Osteoblast (primary cell): Measurements from ENCODE around the gene CRELD2. TPM values are rescaled to one million over a fixed set of nuclear protein-coding genes. Genes with fewer than 3 reads are reported as not detected.

Source experiments
- DNase-seq: peaks from one replicate; pipeline ENCODE4 v3.0.0; 2011; ENCODE audit warnings: low spot score, mixed read lengths; ENCODE audit not compliant: insufficient read length; ENCODE audit errors: missing footprints
- H2AFZ ChIP-seq: 2 replicates; pipeline ENCODE4 v1.6.0; 2011; ENCODE audit warnings: mild to moderate bottlenecking, low read length
- H3K27ac ChIP-seq: 2 replicates; pipeline ENCODE4 v1.5.1; 2011; ENCODE audit warnings: mild to moderate bottlenecking, low read depth, low read length, moderate library complexity
- H3K27me3 ChIP-seq: 2 replicates; pipeline ENCODE4 v1.6.0; 2012; ENCODE audit warnings: mild to moderate bottlenecking, control low read depth, inconsistent platforms, low read length, moderate library complexity; ENCODE audit not compliant: insufficient read depth
- H3K36me3 ChIP-seq: 2 replicates; pipeline ENCODE4 v1.5.1; 2011; ENCODE audit warnings: mild to moderate bottlenecking, low read length, control low read depth, moderate library complexity; ENCODE audit not compliant: insufficient read depth
- H3K4me1 ChIP-seq: 2 replicates; pipeline ENCODE4 v1.5.1; 2011; ENCODE audit warnings: mild to moderate bottlenecking, low read length, control low read depth, moderate library complexity; ENCODE audit not compliant: insufficient read depth
- H3K4me2 ChIP-seq: 2 replicates; pipeline ENCODE4 v1.6.0; 2011; ENCODE audit warnings: mild to moderate bottlenecking, low read length; ENCODE audit not compliant: insufficient read depth
- H3K4me3 ChIP-seq: fragments of 200-600 bp; sonication (generic); 3 replicates; pipeline ENCODE4 v1.5.1; 2012; ENCODE audit warnings: mild to moderate bottlenecking, low read length, inconsistent platforms; ENCODE audit not compliant: insufficient read depth
- H3K79me2 ChIP-seq: 2 replicates; pipeline ENCODE4 v1.6.0; 2012; ENCODE audit warnings: mild to moderate bottlenecking, low read length, control low read depth, inconsistent platforms; ENCODE audit not compliant: insufficient read depth
- H3K9me3 ChIP-seq: 2 replicates; pipeline ENCODE4 v1.5.1; 2011; ENCODE audit warnings: low read depth, low read length, control low read depth
- H4K20me1 ChIP-seq: 2 replicates; pipeline ENCODE4 v1.6.0; 2012; ENCODE audit warnings: mild to moderate bottlenecking, low read length, control low read depth; ENCODE audit not compliant: insufficient read depth
- CTCF ChIP-seq: IDR thresholded peaks from 2 replicates; pipeline ENCODE4 v1.5.1; 2011; ENCODE audit warnings: mild to moderate bottlenecking, low read depth, low read length, moderate library complexity; ENCODE audit errors: extremely low read depth
- total RNA-seq: library from RNA; depleted of rRNA; stranded (reverse); fragments of >200 nt; gene quantifications from 2 replicates; pipeline ENCODE4 v1.2.3, GENCODE V29; 2012

Gene CRELD2
- total RNA-seq, 1 donor, result 31.1 TPM

- Histone ChIP-seq H3K4me1 (peaks cover 2% of the 10 kb centered on the region), H4K20me1 (peaks cover 3% of the 10 kb centered on the region), H3K4me3 (no peak overlapping the region), H3K9me3 (no peaks in the 10 kb centered on the region), H3K27me3 (no peaks in the 10 kb centered on the region), H3K4me2 (no peak overlapping the region), H3K27ac (no peak overlapping the region), H3K79me2 (peaks cover under 1% of the 10 kb centered on the region), H3K36me3 (peaks cover 22% of the 10 kb centered on the region), H2AFZ (no peak overlapping the region)
- DNase-seq, result no peak
- no peak for TF ChIP-seq CTCF
Measured at GRCh38 chr22:49924113-49924833, 5.8 kb downstream of the CRELD2 start.

- no peaks in the 10 kb centered on the region for H3K4me1 ChIP-seq
- no peak for DNase-seq
- H3K9me3 ChIP-seq, result no peaks in the 10 kb centered on the region
- H3K4me3 ChIP-seq, result no peak overlapping the region
- no peaks in the 10 kb centered on the region for H3K27me3 ChIP-seq
- no peak overlapping the region for H3K4me2 ChIP-seq
- peaks cover 15% of the 10 kb centered on the region for H3K36me3 ChIP-seq
- no peaks in the 10 kb centered on the region for H3K79me2 ChIP-seq
- H4K20me1 ChIP-seq, result peaks cover 2% of the 10 kb centered on the region
- no peak overlapping the region for H2AFZ ChIP-seq
- no peak overlapping the region for H3K27ac ChIP-seq
- no peak for TF ChIP-seq CTCF
Measured at GRCh38 chr22:49925525-49926128, 7.2 kb downstream of the CRELD2 start.

GRCh38 chr22:49926916-49927315 lies 8.5 kb downstream of the CRELD2 start:
- H4K20me1 ChIP-seq, result peaks cover 2% of the 10 kb centered on the region
- H3K79me2 ChIP-seq, result no peaks in the 10 kb centered on the region
- no peaks in the 10 kb centered on the region for H3K27me3 ChIP-seq
- H3K4me2 ChIP-seq, result no peak overlapping the region
- no peaks in the 10 kb centered on the region for H3K9me3 ChIP-seq
- no peak overlapping the region for H2AFZ ChIP-seq
- H3K4me3 ChIP-seq, result no peak overlapping the region
- no peak overlapping the region for H3K27ac ChIP-seq
- H3K36me3 ChIP-seq, result peaks cover 8% of the 10 kb centered on the region
- no peak for TF ChIP-seq CTCF
- no peak for DNase-seq
- no peaks in the 10 kb centered on the region for H3K4me1 ChIP-seq

GRCh38 chr22:49927483-49928184 lies 9.2 kb downstream of the CRELD2 start:
- Histone ChIP-seq H3K27me3 (no peaks in the 10 kb centered on the region), H4K20me1 (peaks cover 2% of the 10 kb centered on the region), H3K79me2 (no peaks in the 10 kb centered on the region), H3K4me2 (no peak overlapping the region), H3K36me3 (peaks cover 5% of the 10 kb centered on the region), H3K27ac (no peak overlapping the region), H3K4me3 (no peak overlapping the region), H2AFZ (no peak overlapping the region), H3K9me3 (no peaks in the 10 kb centered on the region), H3K4me1 (no peaks in the 10 kb centered on the region)
- no peak for DNase-seq
- no peak for TF ChIP-seq CTCF
